GM18520 (cell line): Measurements from ENCODE around the gene BCR.

Source experiments
- ATAC-seq: cut with Tn5 transposase; IDR thresholded peaks from one replicate; pipeline ENCODE4 v1.9.1; 2021; ENCODE audit not compliant: unreplicated experiment

The BCR gene

DNA sequence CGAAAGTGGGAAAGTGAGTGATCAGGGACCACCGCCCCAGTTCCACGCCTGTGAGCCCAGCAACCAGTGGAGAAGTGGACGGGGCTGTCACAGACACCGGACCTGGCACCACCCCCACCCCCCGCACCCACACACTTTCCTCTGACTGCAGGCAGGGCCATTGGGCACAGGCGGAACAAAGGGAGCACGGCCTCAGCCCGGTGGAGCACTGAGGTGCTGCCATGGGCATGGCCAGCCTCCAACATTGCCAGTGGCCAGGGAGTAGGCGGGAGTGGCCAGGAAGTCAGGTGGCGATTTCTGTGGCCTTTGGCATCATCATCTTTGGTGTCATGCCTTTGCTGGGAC, 78.5 kb downstream of the BCR start:
- no peak for ATAC-seq

DNA sequence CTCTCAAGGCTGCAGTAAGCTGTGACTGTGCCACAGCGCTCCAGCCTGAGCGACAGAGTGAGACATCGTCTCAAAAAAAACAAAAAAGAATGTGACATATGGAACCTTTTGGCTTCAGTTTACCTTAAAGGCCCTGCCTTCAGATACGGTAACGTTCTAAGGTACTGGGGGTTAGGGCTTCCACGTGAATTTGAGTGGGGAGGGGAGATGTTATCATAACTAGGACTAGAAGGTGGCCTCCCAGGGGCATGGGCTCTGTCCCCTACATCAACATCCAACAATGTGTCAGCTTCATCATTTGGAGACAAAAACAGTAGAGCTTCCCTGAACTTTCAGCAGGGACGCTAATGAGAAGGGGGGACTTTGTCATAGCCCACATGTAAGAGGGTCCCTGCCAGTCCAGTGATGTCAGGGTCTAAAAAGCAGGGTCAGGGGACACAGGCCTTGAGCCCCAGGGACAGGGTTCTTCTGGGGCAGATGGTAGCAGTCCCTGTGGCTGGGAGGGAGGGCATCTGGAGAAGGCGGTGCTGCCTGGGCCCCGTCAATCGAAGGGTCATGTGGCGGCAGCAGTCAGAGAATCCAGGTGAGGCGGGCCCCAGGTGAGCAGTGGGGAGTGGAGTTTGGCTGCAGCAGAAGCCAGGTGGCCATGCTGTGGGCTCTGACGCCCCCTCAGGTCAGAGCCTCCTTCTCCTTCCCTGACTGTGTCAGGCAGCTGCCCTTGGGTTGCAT, 79.8 kb downstream of the BCR start:
- ATAC-seq: no peak

DNA sequence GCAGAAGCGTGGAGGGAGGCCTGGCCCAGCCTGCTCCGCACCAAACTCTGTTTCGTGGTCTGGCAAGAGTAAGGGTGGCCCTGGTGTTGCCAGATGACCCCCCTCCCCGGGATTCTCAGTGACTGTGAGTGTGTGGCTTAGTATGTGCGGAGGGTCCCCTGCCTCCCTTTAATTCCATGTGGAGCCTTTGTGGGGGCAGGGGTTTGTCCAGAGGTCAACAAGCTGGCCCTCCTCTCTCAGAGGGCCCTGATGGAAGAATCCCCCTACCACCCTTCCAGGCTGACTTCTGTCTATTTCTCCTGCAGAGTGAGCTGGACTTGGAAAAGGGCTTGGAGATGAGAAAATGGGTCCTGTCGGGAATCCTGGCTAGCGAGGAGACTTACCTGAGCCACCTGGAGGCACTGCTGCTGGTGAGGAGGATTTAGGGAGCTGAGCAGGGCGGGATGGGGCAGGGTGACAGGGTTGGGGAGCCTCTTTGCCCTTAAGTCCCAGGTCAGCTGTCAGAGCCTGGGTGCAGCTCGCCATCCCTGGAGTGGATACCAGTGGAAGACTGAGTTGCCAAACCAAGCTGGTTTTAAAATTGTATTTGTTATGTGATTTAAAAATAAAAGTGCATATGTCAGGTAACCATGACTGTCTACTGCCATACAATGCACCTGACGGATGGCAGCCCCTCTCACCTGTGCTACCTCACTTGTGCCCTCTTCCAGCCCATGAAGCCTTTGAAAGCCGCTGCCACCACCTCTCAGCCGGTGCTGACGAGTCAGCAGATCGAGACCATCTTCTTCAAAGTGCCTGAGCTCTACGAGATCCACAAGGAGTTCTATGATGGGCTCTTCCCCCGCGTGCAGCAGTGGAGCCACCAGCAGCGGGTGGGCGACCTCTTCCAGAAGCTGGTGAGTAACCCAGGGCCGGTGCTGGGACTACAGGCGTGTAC, 80.6 kb downstream of the BCR start:
- no peak for ATAC-seq

DNA sequence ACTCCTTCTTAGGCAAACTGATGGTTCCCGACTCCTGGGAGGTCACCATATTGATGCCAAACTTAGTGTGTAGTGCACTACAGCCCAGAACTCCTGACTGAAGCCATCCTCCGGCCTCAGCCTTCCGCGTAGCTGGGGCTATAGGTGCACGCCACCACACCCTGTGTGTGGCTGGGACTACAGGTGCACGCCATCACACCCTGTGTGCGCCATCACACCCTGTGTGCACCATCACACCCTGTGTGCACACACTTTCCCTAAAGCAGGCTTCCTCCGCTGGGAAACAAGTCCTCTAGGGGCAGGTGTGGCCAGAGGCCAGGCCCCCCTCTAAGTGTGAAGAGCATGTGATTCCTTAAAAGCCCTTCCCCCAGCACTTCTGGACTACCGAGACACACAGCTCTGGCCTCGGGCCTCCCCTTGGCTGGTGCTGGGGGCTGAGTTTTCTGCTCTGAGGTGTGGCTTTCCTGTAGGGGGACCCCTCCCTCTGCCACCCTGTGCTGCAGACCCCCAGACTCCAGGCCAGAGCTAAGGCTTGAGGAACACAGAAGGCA, 81.7 kb downstream of the BCR start:
- ATAC-seq: no peak

DNA sequence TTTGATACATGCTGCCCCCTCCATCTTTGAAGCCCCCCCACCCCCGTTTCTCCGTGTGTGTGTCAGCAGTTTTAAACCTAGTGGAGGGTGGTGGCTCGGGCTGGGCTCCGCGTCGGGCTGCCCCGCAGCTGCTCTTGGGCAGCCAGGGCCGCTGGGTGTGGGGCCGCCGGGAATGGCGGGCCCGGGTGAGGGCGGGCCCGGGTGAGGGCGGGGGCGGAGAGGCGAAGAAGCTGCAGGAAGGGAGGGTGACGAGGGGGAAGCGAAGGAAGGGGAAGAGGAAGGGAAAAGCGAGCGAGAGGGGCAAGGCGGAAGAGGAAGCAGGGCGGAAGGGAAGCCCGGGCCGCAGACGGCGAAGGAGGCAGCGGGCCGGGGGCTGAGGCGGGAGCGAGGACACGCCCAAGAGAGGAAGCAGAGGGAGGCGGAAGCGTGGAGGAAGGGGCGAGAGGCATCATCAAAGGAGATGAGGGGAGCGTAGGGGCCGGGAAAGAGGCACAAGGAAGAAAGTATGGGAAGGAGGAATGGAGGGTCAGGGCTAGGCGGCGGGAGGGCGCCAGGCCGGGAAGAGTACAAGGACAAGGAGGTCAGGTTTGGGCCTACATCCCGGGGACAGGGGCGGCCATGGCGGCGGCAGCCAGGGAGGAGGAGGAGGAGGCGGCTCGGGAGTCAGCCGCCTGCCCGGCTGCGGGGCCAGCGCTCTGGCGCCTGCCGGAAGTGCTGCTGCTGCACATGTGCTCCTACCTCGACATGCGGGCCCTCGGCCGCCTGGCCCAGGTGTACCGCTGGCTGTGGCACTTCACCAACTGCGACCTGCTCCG, 82.4 kb downstream of the BCR start:
- no peak for ATAC-seq

DNA sequence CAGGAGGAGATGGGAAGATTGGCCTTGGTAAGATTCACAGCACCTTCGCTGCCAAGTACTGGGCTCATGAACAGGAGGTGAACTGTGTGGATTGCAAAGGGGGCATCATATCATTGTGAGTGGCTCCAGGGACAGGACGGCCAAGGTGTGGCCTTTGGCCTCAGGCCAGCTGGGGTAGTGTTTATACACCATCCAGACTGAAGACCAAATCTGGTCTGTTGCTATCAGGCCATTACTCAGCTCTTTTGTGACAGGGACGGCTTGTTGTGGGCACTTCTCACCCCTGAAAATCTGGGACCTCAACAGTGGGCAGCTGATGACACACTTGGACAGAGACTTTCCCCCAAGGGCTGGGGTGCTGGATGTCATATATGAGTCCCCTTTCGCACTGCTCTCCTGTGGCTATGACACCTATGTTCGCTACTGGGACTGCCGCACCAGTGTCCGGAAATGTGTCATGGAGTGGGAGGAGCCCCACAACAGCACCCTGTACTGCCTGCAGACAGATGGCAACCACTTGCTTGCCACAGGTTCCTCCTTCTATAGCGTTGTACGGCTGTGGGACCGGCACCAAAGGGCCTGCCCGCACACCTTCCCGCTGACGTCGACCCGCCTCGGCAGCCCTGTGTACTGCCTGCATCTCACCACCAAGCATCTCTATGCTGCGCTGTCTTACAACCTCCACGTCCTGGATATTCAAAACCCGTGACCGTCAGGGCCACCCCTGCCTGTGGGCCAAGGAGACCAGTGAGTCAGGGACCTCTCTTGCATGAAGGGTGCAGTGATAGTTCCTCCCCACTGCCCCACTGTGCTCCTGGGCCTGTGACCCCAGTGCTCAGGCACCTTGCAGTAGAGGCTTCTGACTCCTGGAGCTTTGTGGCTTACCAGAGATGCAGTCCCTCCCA, 83.6 kb downstream of the BCR start:
- peak; percentile 88 for ATAC-seq

- ATAC-seq: no peak
Observed at GRCh38 chr22:23264610-23265367, 84.5 kb downstream of the BCR start.

- ATAC-seq: no peak
Observed at GRCh38 chr22:23265368-23265700, 85.0 kb downstream of the BCR start.

- ATAC-seq: no peak
Observed at GRCh38 chr22:23266780-23267179, 86.5 kb downstream of the BCR start.

GRCh38 chr22:23267226-23268043, 87.1 kb downstream of the BCR start:
- no peak for ATAC-seq

- ATAC-seq: no peak
Observed at GRCh38 chr22:23268139-23268712, 87.9 kb downstream of the BCR start.

- no peak for ATAC-seq
Observed at GRCh38 chr22:23268877-23269276, 88.6 kb downstream of the BCR start.

- ATAC-seq: no peak
Observed at GRCh38 chr22:23269441-23270211, 89.3 kb downstream of the BCR start.

DNA sequence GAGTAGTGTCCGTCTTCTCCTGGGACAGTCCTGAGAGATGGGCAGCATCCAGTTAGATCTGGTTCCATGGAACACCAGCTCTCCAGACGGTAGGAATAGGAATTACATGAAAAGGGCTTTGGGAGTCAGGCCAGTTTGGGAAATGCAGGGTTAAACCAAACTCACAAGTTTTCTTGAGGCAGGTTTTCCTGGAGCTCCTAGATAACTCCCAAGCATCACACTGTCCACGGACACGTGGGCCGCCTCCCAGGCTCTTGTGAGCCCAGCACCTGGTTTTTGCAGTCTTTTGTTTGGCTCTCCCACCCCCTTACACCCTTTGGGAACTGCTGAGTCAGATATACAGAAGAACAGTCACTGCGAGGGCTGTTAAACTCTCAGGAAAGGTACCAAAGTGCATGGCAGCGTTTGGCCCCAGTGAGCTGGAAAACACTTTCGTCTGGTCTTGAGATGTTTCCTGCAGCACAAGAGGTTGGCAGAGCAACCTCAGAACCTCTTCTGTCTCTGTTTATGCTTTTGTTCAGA, 90.0 kb downstream of the BCR start:
- ATAC-seq: no peak

- ATAC-seq: no peak
Observed at GRCh38 chr22:23270798-23271596, 90.7 kb downstream of the BCR start.

DNA sequence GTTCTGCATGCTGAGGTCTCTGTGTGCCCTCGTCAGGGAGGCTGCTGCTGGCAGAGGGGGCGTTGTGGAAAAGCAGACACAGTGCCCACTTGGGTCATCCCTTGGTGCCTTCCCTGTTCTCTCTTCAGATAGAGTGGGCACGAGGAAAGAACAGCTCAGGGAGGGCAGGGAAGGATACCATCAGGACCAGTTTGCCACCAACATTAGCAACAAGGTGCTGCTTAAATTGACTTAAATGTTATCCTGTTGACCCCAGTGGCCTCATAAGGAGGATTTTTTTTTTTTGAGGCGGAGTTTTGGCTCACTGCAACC, 91.2 kb downstream of the BCR start:
- no peak for ATAC-seq

GRCh38 chr22:23272371-23272770, 92.1 kb downstream of the BCR start:
- ATAC-seq: no peak
